K562 (cell line): ENCODE measurements around the gene CCNDBP1. TPM values are rescaled to one million over a fixed set of nuclear protein-coding genes. Genes with fewer than 3 reads are reported as not detected.

ENCODE experiments used
- ASH1L ChIP-seq: fragments of 450-650 bp; IDR thresholded peaks from 2 replicates; pipeline ENCODE4 v1.6.1; 2018; ENCODE audit warnings: borderline replicate concordance, mild to moderate bottlenecking, low read depth; ENCODE audit not compliant: partially characterized antibody
- BMI1 ChIP-seq: fragments of 150-350 bp; IDR thresholded peaks from 2 replicates; pipeline ENCODE4 v1.6.1; 2014; ENCODE audit warnings: low read length
- LARP7 ChIP-seq: fragments of 450-650 bp; IDR thresholded peaks from 2 replicates; pipeline ENCODE4 v1.6.1; 2016
- MEF2D ChIP-seq: conservative IDR thresholded peaks from 2 replicates; pipeline ENCODE4 v1.6.1; 2016; ENCODE audit warnings: low read depth, missing genetic modification characterization, missing compliant biosample characterization
- NFE2L1 ChIP-seq: fragments of 450-650 bp; IDR thresholded peaks from 2 replicates; pipeline ENCODE4 v1.6.1; 2016; ENCODE audit warnings: missing genetic modification characterization, low read depth, mild to moderate bottlenecking, missing compliant biosample characterization, moderate library complexity, borderline replicate concordance
- PRDM10 ChIP-seq: fragments of 450-650 bp; IDR thresholded peaks from 2 replicates; pipeline ENCODE4 v1.6.1; 2018; ENCODE audit not compliant: partially characterized antibody
- RAD21 ChIP-seq, 2 experiments: fragments of 250-450 bp in 1 of 2; fragments of 450-650 bp in 1 of 2; sonication (Bioruptor Pico) in 1 of 2; formaldehyde crosslinking in 1 of 2; IDR thresholded peaks in 1 of 2; conservative IDR thresholded peaks in 1 of 2; 2 replicates each; pipeline versions ENCODE4 v1.4.0 to v1.8.0; 2020 to 2022; ENCODE audit warnings: mild to moderate bottlenecking in 2 of 2, moderate library complexity in 1 of 2
- RBFOX2 ChIP-seq: fragments of 200-400 bp; formaldehyde crosslinking; IDR thresholded peaks from 2 replicates; pipeline ENCODE4 v1.6.1; 2017; ENCODE audit warnings: low read depth, mild to moderate bottlenecking, low read length, moderate library complexity
- RREB1 ChIP-seq: fragments of 250-450 bp; sonication (Bioruptor Pico); IDR thresholded peaks from 2 replicates; pipeline ENCODE4 v1.4.0; 2020
- SMARCC2 ChIP-seq: fragments of 450-650 bp; IDR thresholded peaks from 2 replicates; pipeline ENCODE4 v1.6.1; 2017; ENCODE audit warnings: antibody characterized with exemption, moderate library complexity, mild to moderate bottlenecking, low read depth
- THAP7 ChIP-seq: fragments of 250-450 bp; sonication (Bioruptor Pico); IDR thresholded peaks from 2 replicates; pipeline ENCODE4 v1.5.0; 2021
- ZNF23 ChIP-seq: fragments of 250-450 bp; sonication (Bioruptor Pico); IDR thresholded peaks from 2 replicates; pipeline ENCODE4 v1.4.0; 2020; ENCODE audit warnings: mild to moderate bottlenecking
- ZNF449 ChIP-seq: fragments of 250-450 bp; sonication (Bioruptor Pico); IDR thresholded peaks from 2 replicates; pipeline ENCODE4 v1.8.0; 2022; ENCODE audit warnings: moderate library complexity, mild to moderate bottlenecking, inconsistent platforms
- polyA plus RNA-seq, 8 experiments: library from polyadenylated mRNA; depleted of rRNA in 4 of 8; stranded (reverse) in 5 of 8; unstranded in 3 of 8; fragments of >200 nt; fragmentation: Nextera tagmentation in 2 of 8; fragmentation: Illumina TruSeq in 1 of 8; extraction: Ambion mirVana in 2 of 8; extraction: Trizol in 1 of 8; gene quantifications; 2 replicates each; pipeline versions ENCODE4 v1.2.1 to v1.2.3, GENCODE V29; 2011 to 2014; ENCODE audit warnings: inconsistent platforms in 1 of 8, missing spikeins in 1 of 8
- total RNA-seq, 7 experiments: library from RNA; depleted of rRNA in 6 of 7; stranded (reverse); fragments of >200 nt in 6 of 7; fragmentation: Illumina TruSeq in 2 of 7; extraction: Trizol in 2 of 7; gene quantifications; 2 replicates each; pipeline versions ENCODE4 v1.2.1 to v1.2.3, GENCODE V29; 2011 to 2021; ENCODE audit warnings: low replicate concordance in 1 of 7

CCNDBP1 gene
- total and polyA plus RNA-seq, 9 of the 15 experiments (the other 6 are each of a cell fraction or from before 2014, with no cell fraction given), result 37.0 to 111 (median 55.5) TPM

GRCh38 chr15:43220991-43221403 is 35.8 kb downstream of the CCNDBP1 start, which contains the start of gene EPB42 (continued):
- no peak for TF ChIP-seq RREB1 (CRISPR knock-in tag)
- no peak for TF ChIP-seq ZNF23 (CRISPR knock-in tag)
- TF ChIP-seq LARP7, result no peak
- peak; percentile 75; the same call in 1 of the 2 replicates for TF ChIP-seq SMARCC2
- TF ChIP-seq PRDM10, result no peak
- no peak for TF ChIP-seq RBFOX2
- no peak for TF ChIP-seq RAD21 (CRISPR knock-in tag; conservative IDR thresholded peaks at IDR 0.05 in 1 of 2, IDR thresholded peaks at IDR 0.05 in 1 of 2)
- TF ChIP-seq ZNF449 (CRISPR knock-in tag), result no peak
- no peak for TF ChIP-seq THAP7 (CRISPR knock-in tag)
- TF ChIP-seq NFE2L1 (tag), result no peak
- no peak for TF ChIP-seq BMI1
- TF ChIP-seq ASH1L, result no peak
- TF ChIP-seq MEF2D, result 0 out of 2 replicates have a peak, but pooled peaks have one; percentile 28
